KMS-11 (cell line): Measurements from ENCODE around the gene POU2AF1.

Experiments used
- H2AFZ ChIP-seq: fragments of 200-600 bp; sonication (generic); 2 replicates; pipeline ENCODE4 v1.6.1; 2016; ENCODE audit warnings: antibody characterized with exemption, mixed run types, low read depth
- H3K27ac ChIP-seq: fragments of 200-600 bp; sonication (generic); 2 replicates; pipeline ENCODE4 v1.6.1; 2016; ENCODE audit warnings: mild to moderate bottlenecking, mixed run types
- H3K27me3 ChIP-seq: fragments of 200-600 bp; sonication (generic); 2 replicates; pipeline ENCODE4 v1.6.1; 2017; ENCODE audit warnings: mild to moderate bottlenecking, low read depth, mixed run types, moderate library complexity; ENCODE audit not compliant: insufficient read depth
- H3K36me3 ChIP-seq: fragments of 200-600 bp; sonication (generic); 2 replicates; pipeline ENCODE4 v1.6.1; 2017; ENCODE audit warnings: mild to moderate bottlenecking, mixed run types; ENCODE audit not compliant: insufficient read depth
- H3K4me1 ChIP-seq: fragments of 200-600 bp; sonication (generic); 2 replicates; pipeline ENCODE4 v1.6.1; 2016; ENCODE audit warnings: mild to moderate bottlenecking, low read depth, mixed run types; ENCODE audit not compliant: poor library complexity, severe bottlenecking
- H3K4me2 ChIP-seq: fragments of 200-600 bp; sonication (generic); 2 replicates; pipeline ENCODE4 v1.7.0; 2016; ENCODE audit warnings: mild to moderate bottlenecking, mixed run types
- H3K4me3 ChIP-seq: fragments of 200-600 bp; sonication (generic); IDR thresholded peaks from 2 replicates; pipeline ENCODE4 v1.6.1; 2017; ENCODE audit warnings: low read depth, low read length, mixed read lengths; ENCODE audit not compliant: insufficient read depth
- H3K79me2 ChIP-seq: fragments of 200-600 bp; sonication (generic); 2 replicates; pipeline ENCODE4 v1.6.1; 2016; ENCODE audit warnings: low read depth, mixed run types; ENCODE audit not compliant: insufficient read depth
- H3K9ac ChIP-seq: fragments of 200-600 bp; sonication (generic); 2 replicates; pipeline ENCODE4 v1.6.1; 2016; ENCODE audit warnings: mild to moderate bottlenecking, mixed run types
- H4K20me1 ChIP-seq: fragments of 200-600 bp; sonication (generic); 2 replicates; pipeline ENCODE4 v1.6.1; 2016; ENCODE audit warnings: mild to moderate bottlenecking, mixed run types; ENCODE audit not compliant: insufficient read depth
- CTCF ChIP-seq: fragments of 200-600 bp; sonication (generic); conservative IDR thresholded peaks from 2 replicates; pipeline ENCODE4 v1.6.1; 2017; ENCODE audit warnings: low read depth, mild to moderate bottlenecking, antibody characterized with exemption, low read length, moderate library complexity, mixed read lengths

POU2AF1 gene

GRCh38 chr11:111342329-111342728 lies 36.7 kb downstream of the POU2AF1 start:
- peaks cover 19% of the 10 kb centered on the region for H3K4me1 ChIP-seq
- H3K79me2 ChIP-seq, result no peaks in the 10 kb centered on the region
- TF ChIP-seq CTCF, result no peak
- no peak overlapping the region for H3K27ac ChIP-seq
- no peaks in the 10 kb centered on the region for H4K20me1 ChIP-seq
- H3K36me3 ChIP-seq, result no peaks in the 10 kb centered on the region
- H3K4me3 ChIP-seq, result no peak overlapping the region
- H2AFZ ChIP-seq, result no peak overlapping the region
- no peak overlapping the region for H3K4me2 ChIP-seq
- H3K27me3 ChIP-seq, result no peaks in the 10 kb centered on the region
- no peak overlapping the region for H3K9ac ChIP-seq

GRCh38 chr11:111339758-111340388 lies 39.2 kb downstream of the POU2AF1 start:
- no peak overlapping the region for H3K4me3 ChIP-seq
- TF ChIP-seq CTCF, result no peak
- no peaks in the 10 kb centered on the region for H3K27me3 ChIP-seq
- no peaks in the 10 kb centered on the region for H3K36me3 ChIP-seq
- no peaks in the 10 kb centered on the region for H3K79me2 ChIP-seq
- H3K27ac ChIP-seq, result no peak overlapping the region
- no peaks in the 10 kb centered on the region for H4K20me1 ChIP-seq
- no peak overlapping the region for H3K4me2 ChIP-seq
- no peak overlapping the region for H3K9ac ChIP-seq
- H3K4me1 ChIP-seq, result peaks cover 12% of the 10 kb centered on the region
- H2AFZ ChIP-seq, result no peak overlapping the region

GRCh38 chr11:111336582-111337256 lies 42.4 kb downstream of the POU2AF1 start:
- no peaks in the 10 kb centered on the region for H3K4me1 ChIP-seq
- no peak overlapping the region for H3K9ac ChIP-seq
- H3K4me2 ChIP-seq, result no peak overlapping the region
- no peaks in the 10 kb centered on the region for H3K36me3 ChIP-seq
- no peaks in the 10 kb centered on the region for H3K27me3 ChIP-seq
- no peak overlapping the region for H3K27ac ChIP-seq
- no peak overlapping the region for H2AFZ ChIP-seq
- TF ChIP-seq CTCF, result no peak
- no peak overlapping the region for H3K4me3 ChIP-seq
- no peaks in the 10 kb centered on the region for H3K79me2 ChIP-seq
- H4K20me1 ChIP-seq, result no peaks in the 10 kb centered on the region

GRCh38 chr11:111336062-111336461 lies 43.0 kb downstream of the POU2AF1 start:
- Histone ChIP-seq H3K4me2 (no peak overlapping the region), H2AFZ (no peak overlapping the region), H4K20me1 (no peaks in the 10 kb centered on the region), H3K79me2 (no peaks in the 10 kb centered on the region), H3K4me1 (no peaks in the 10 kb centered on the region), H3K27me3 (no peaks in the 10 kb centered on the region), H3K27ac (no peak overlapping the region), H3K4me3 (no peak overlapping the region), H3K36me3 (no peaks in the 10 kb centered on the region), H3K9ac (no peak overlapping the region)
- no peak for TF ChIP-seq CTCF
